KMS-11 (cell line): ENCODE data around the gene GZMM.

Experiments used
- H2AFZ ChIP-seq: fragments of 200-600 bp; sonication (generic); 2 replicates; pipeline ENCODE4 v1.6.1; 2016; ENCODE audit warnings: antibody characterized with exemption, mixed run types, low read depth
- H3K27ac ChIP-seq: fragments of 200-600 bp; sonication (generic); 2 replicates; pipeline ENCODE4 v1.6.1; 2016; ENCODE audit warnings: mild to moderate bottlenecking, mixed run types
- H3K27me3 ChIP-seq: fragments of 200-600 bp; sonication (generic); 2 replicates; pipeline ENCODE4 v1.6.1; 2017; ENCODE audit warnings: mild to moderate bottlenecking, low read depth, mixed run types, moderate library complexity; ENCODE audit not compliant: insufficient read depth
- H3K36me3 ChIP-seq: fragments of 200-600 bp; sonication (generic); 2 replicates; pipeline ENCODE4 v1.6.1; 2017; ENCODE audit warnings: mild to moderate bottlenecking, mixed run types; ENCODE audit not compliant: insufficient read depth
- H3K4me1 ChIP-seq: fragments of 200-600 bp; sonication (generic); 2 replicates; pipeline ENCODE4 v1.6.1; 2016; ENCODE audit warnings: mild to moderate bottlenecking, low read depth, mixed run types; ENCODE audit not compliant: poor library complexity, severe bottlenecking
- H3K4me2 ChIP-seq: fragments of 200-600 bp; sonication (generic); 2 replicates; pipeline ENCODE4 v1.7.0; 2016; ENCODE audit warnings: mild to moderate bottlenecking, mixed run types
- H3K4me3 ChIP-seq: fragments of 200-600 bp; sonication (generic); IDR thresholded peaks from 2 replicates; pipeline ENCODE4 v1.6.1; 2017; ENCODE audit warnings: low read depth, low read length, mixed read lengths; ENCODE audit not compliant: insufficient read depth
- H3K79me2 ChIP-seq: fragments of 200-600 bp; sonication (generic); 2 replicates; pipeline ENCODE4 v1.6.1; 2016; ENCODE audit warnings: low read depth, mixed run types; ENCODE audit not compliant: insufficient read depth
- H3K9ac ChIP-seq: fragments of 200-600 bp; sonication (generic); 2 replicates; pipeline ENCODE4 v1.6.1; 2016; ENCODE audit warnings: mild to moderate bottlenecking, mixed run types
- H4K20me1 ChIP-seq: fragments of 200-600 bp; sonication (generic); 2 replicates; pipeline ENCODE4 v1.6.1; 2016; ENCODE audit warnings: mild to moderate bottlenecking, mixed run types; ENCODE audit not compliant: insufficient read depth
- CTCF ChIP-seq: fragments of 200-600 bp; sonication (generic); conservative IDR thresholded peaks from 2 replicates; pipeline ENCODE4 v1.6.1; 2017; ENCODE audit warnings: low read depth, mild to moderate bottlenecking, antibody characterized with exemption, low read length, moderate library complexity, mixed read lengths

Gene GZMM

GRCh38 chr19:498511-498891 lies 45.4 kb upstream of the GZMM start:
- no peak overlapping the region for H3K9ac ChIP-seq
- no peak for TF ChIP-seq CTCF
- H3K79me2 ChIP-seq, result no peaks in the 10 kb centered on the region
- H4K20me1 ChIP-seq, result no peaks in the 10 kb centered on the region
- H3K36me3 ChIP-seq, result no peaks in the 10 kb centered on the region
- no peak overlapping the region for H3K4me3 ChIP-seq
- H3K27ac ChIP-seq, result no peak overlapping the region
- H3K4me1 ChIP-seq, result no peaks in the 10 kb centered on the region
- no peak overlapping the region for H3K4me2 ChIP-seq
- H3K27me3 ChIP-seq, result peaks cover 29% of the 10 kb centered on the region; the same call in 1 of the 2 replicates
- no peak overlapping the region for H2AFZ ChIP-seq

GRCh38 chr19:498977-499623 lies 44.8 kb upstream of the GZMM start:
- H4K20me1 ChIP-seq, result no peaks in the 10 kb centered on the region
- no peak for TF ChIP-seq CTCF
- H3K36me3 ChIP-seq, result no peaks in the 10 kb centered on the region
- no peak overlapping the region for H3K4me3 ChIP-seq
- H2AFZ ChIP-seq, result no peak overlapping the region
- H3K27me3 ChIP-seq, result peaks cover 29% of the 10 kb centered on the region; the same call in 1 of the 2 replicates
- no peak overlapping the region for H3K4me2 ChIP-seq
- no peaks in the 10 kb centered on the region for H3K79me2 ChIP-seq
- no peaks in the 10 kb centered on the region for H3K4me1 ChIP-seq
- no peak overlapping the region for H3K27ac ChIP-seq
- H3K9ac ChIP-seq, result no peak overlapping the region

GRCh38 chr19:501646-502045 lies 42.2 kb upstream of the GZMM start:
- TF ChIP-seq CTCF, result no peak
- Histone ChIP-seq H3K4me2 (no peak overlapping the region), H3K36me3 (no peaks in the 10 kb centered on the region), H3K9ac (no peak overlapping the region), H4K20me1 (no peaks in the 10 kb centered on the region), H3K4me3 (no peak overlapping the region), H3K4me1 (peaks cover 10% of the 10 kb centered on the region), H3K27me3 (peaks cover 29% of the 10 kb centered on the region; the same call in 1 of the 2 replicates), H3K79me2 (no peaks in the 10 kb centered on the region), H2AFZ (no peak overlapping the region), H3K27ac (no peak overlapping the region)

- Histone ChIP-seq H3K4me3 (no peak overlapping the region), H3K4me2 (no peak overlapping the region), H3K27ac (no peak overlapping the region), H2AFZ (no peak overlapping the region), H4K20me1 (no peaks in the 10 kb centered on the region), H3K4me1 (peaks cover 21% of the 10 kb centered on the region), H3K79me2 (peaks cover 12% of the 10 kb centered on the region; the same call in 1 of the 2 replicates), H3K27me3 (peaks cover 26% of the 10 kb centered on the region; the same call in 1 of the 2 replicates), H3K36me3 (no peaks in the 10 kb centered on the region), H3K9ac (no peak overlapping the region)
- TF ChIP-seq CTCF, result no peak
Observed at GRCh38 chr19:504616-505015, 39.2 kb upstream of the GZMM start.
